Esophagus squamous epithelium (tissue), 5 donors: ENCODE measurements around the gene ASB11. TPM values are rescaled to one million over a fixed set of nuclear protein-coding genes. Genes with fewer than 3 reads are reported as not detected.

ENCODE experiments used
- DNase-seq: peaks from one replicate; lab custom pipeline; 2025; lab: John Stamatoyannopoulos, UW
- H3K27ac ChIP-seq, 4 donors: fragments of 200-600 bp; sonication (generic); one replicate each; pipeline ENCODE4 v1.5.1; 2016 to 2019; ENCODE audit warnings: mild to moderate bottlenecking in 1 of 4
- H3K27me3 ChIP-seq, 4 donors: fragments of 200-600 bp; sonication (generic); 1 replicate in 3 of 4; 2 replicates in 1 of 4; pipeline versions ENCODE4 v1.5.1 to v1.6.0; 2017 to 2021; ENCODE audit warnings: antibody characterized with exemption in 1 of 4
- H3K36me3 ChIP-seq, 3 donors: fragments of 200-600 bp; sonication (generic); one replicate each; pipeline ENCODE4 v1.5.1; 2016 to 2019
- H3K4me1 ChIP-seq, 3 donors: fragments of 200-600 bp; sonication (generic); one replicate each; pipeline ENCODE4 v1.5.1; 2017 to 2019
- H3K4me3 ChIP-seq, 4 donors: fragments of 200-600 bp; sonication (generic); 1 replicate in 3 of 4; 2 replicates in 1 of 4; pipeline ENCODE4 v1.5.1; 2016 to 2019; ENCODE audit warnings: mild to moderate bottlenecking in 2 of 4, moderate library complexity in 1 of 4
- H3K9me3 ChIP-seq, 3 donors: fragments of 200-600 bp; sonication (generic); one replicate each; pipeline ENCODE4 v1.5.1; 2016 to 2019
- POLR2A ChIP-seq, 4 donors: fragments of 450-650 bp; IDR thresholded peaks; one replicate each; pipeline ENCODE4 v1.6.1; 2017; ENCODE audit warnings: antibody characterized with exemption in 4 of 4, mild to moderate bottlenecking in 4 of 4, moderate library complexity in 3 of 4
- WGBS, 2 donors: methylation state at CpG; one replicate each; pipeline ENCODE4 v1.1.5; 2018; 5-methylcytosine and 5-hydroxymethylcytosine counted together
- intact Hi-C: fragments of 100-400 bp; cut with DNase I; formaldehyde crosslinking; loops from one replicate; pipeline ENCODE4 v1.15.0; 2022
- total RNA-seq, 4 donors: library from RNA; depleted of rRNA; stranded (reverse); fragments of >200 nt; gene quantifications; one replicate each; pipeline ENCODE4 v1.1.0, GENCODE V29; 2016
- TF ChIP-seq, protein P1 (sequence below), 6 experiments: fragments of 450-650 bp in 4 of 6; fragments of 200-600 bp in 2 of 6; sonication (generic) in 2 of 6; IDR thresholded peaks; one replicate each; pipeline ENCODE4 v1.5.1; 2016 to 2019; ENCODE audit warnings: antibody characterized with exemption in 6 of 6, mild to moderate bottlenecking in 4 of 6, moderate library complexity in 4 of 6
- donor health status: DM: yes; HTN: yes; CAD: no.

Gene ASB11
- total RNA-seq, 4 donors from 2014 or later: not detected

- H3K27me3 ChIP-seq: no peaks in the 10 kb centered on the region
- H3K36me3 ChIP-seq: no peaks in the 10 kb centered on the region
- intact Hi-C loops: loop anchor here (5.0 kb wide), 1 partner anchor 118 kb away; no protein-coding TSS in a partner anchor
- no peaks in the 10 kb centered on the region for H3K9me3 ChIP-seq
- WGBS, 2 donors: 0 to 20% methylated on average over 1 to 2 of the region's 2 CpGs
- TF ChIP-seq, protein P1, sequence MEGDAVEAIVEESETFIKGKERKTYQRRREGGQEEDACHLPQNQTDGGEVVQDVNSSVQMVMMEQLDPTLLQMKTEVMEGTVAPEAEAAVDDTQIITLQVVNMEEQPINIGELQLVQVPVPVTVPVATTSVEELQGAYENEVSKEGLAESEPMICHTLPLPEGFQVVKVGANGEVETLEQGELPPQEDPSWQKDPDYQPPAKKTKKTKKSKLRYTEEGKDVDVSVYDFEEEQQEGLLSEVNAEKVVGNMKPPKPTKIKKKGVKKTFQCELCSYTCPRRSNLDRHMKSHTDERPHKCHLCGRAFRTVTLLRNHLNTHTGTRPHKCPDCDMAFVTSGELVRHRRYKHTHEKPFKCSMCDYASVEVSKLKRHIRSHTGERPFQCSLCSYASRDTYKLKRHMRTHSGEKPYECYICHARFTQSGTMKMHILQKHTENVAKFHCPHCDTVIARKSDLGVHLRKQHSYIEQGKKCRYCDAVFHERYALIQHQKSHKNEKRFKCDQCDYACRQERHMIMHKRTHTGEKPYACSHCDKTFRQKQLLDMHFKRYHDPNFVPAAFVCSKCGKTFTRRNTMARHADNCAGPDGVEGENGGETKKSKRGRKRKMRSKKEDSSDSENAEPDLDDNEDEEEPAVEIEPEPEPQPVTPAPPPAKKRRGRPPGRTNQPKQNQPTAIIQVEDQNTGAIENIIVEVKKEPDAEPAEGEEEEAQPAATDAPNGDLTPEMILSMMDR (IDR thresholded peaks at IDR 0.05): peak in 5 of 6 experiments; percentile 29 to 51 (median 41)
- TF ChIP-seq POLR2A (IDR thresholded peaks at IDR 0.05): no peak
- H3K27ac ChIP-seq: no peak overlapping the region
- no peaks in the 10 kb centered on the region for H3K4me1 ChIP-seq
- DNase-seq: no peak
- H3K4me3 ChIP-seq: no peak overlapping the region
These were observed 33.6 kb upstream of the ASB11 start for GRCh38 chrX:15349046-15349445.

DNA sequence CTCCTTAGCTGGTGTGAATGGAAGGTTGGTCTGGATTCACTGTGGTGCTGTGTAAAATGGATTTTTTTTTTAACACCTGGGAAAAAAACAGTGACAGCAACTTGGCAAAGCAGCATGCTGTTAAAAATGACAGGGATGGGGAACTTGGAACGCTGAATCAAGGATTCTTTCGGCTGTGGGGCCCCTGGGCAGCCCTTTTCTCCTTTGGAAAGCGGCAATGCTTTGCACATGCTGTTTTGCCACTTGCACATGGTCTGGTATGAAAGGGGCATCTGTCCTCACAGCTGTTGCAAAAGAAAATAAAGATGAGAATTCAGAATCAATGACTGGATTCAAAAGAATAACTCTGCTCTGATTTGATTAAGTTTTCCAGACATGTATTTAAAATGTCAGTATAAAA is 30.5 kb upstream of the ASB11 start:
- no peak for TF ChIP-seq POLR2A (IDR thresholded peaks at IDR 0.05)
- TF ChIP-seq, protein P1 (IDR thresholded peaks at IDR 0.05): no peak
- WGBS, 2 donors: 67 to 69% methylated on average over 3 of the region's 3 CpGs

GRCh38 chrX:15344106-15344505 is 28.7 kb upstream of the ASB11 start:
- H3K36me3 ChIP-seq: no peaks in the 10 kb centered on the region
- TF ChIP-seq POLR2A (IDR thresholded peaks at IDR 0.05): no peak
- TF ChIP-seq, protein P1 (IDR thresholded peaks at IDR 0.05): no peak
- H3K4me1 ChIP-seq: no peaks in the 10 kb centered on the region
- no peak for DNase-seq
- H3K27ac ChIP-seq: no peak overlapping the region
- intact Hi-C loops: no loop called here
- H3K9me3 ChIP-seq: no peaks in the 10 kb centered on the region
- H3K4me3 ChIP-seq: no peak overlapping the region
- H3K27me3 ChIP-seq: no peaks in the 10 kb centered on the region

More for the DNA sequence above, 30.5 kb upstream of the ASB11 start:
- intact Hi-C loops: loop anchor here (5.0 kb wide), 1 partner anchor 121 kb away; no protein-coding TSS in a partner anchor
- H3K4me1 ChIP-seq: no peaks in the 10 kb centered on the region
- H3K4me3 ChIP-seq: no peak overlapping the region
- no peak overlapping the region for H3K27ac ChIP-seq
- DNase-seq: no peak
- H3K36me3 ChIP-seq: no peaks in the 10 kb centered on the region
- H3K9me3 ChIP-seq: no peaks in the 10 kb centered on the region
- H3K27me3 ChIP-seq: no peaks in the 10 kb centered on the region

DNA sequence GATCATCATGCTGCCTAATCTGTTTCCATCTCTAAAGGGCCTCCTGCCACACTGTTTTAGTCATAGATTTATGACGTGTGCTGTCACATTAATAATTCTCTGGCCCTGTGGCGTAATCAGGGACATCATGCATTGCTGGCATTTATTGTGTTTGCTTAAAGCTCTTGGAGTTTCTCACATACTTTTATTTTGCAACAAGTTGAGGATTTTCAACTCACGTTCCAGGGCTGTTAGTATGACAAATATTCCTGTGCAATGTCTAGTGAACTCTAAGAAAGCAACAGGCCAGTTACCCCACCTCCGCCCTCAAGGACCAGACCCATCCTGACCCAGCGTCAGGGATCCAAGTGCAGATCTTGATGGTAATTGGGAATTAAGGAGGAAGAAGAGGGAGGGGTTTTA is 27.6 kb upstream of the ASB11 start:
- Histone ChIP-seq H3K4me1 (no peaks in the 10 kb centered on the region), H3K9me3 (no peaks in the 10 kb centered on the region), H3K36me3 (no peaks in the 10 kb centered on the region), H3K4me3 (no peak overlapping the region), H3K27me3 (no peaks in the 10 kb centered on the region), H3K27ac (no peak overlapping the region)
- intact Hi-C loops: no loop called here
- 41 to 44% methylated on average over 4 to 5 of the region's 5 CpGs for WGBS, 2 donors
- TF ChIP-seq, protein P1 (IDR thresholded peaks at IDR 0.05): no peak
- no peak for TF ChIP-seq POLR2A (IDR thresholded peaks at IDR 0.05)
- DNase-seq: no peak

DNA sequence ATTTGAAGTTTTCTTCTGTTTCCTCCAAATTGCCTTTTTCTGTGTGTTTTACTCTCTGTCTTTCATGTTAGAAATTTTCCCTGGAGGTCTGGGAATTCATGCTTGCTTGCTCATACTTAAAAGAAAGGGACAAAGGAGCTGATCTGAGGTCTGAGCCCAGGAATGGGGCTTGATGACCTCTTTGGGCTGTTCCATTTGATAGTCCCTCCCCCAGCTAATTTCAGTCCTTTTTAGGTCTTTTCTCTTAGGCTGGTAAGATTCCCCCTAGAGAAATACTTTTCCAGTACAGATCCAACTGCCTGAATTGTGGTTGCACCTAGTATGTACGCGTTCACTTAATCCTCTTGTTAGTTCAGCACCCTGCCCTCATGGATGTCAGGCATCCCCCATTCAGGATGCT is 25.4 kb upstream of the ASB11 start:
- Histone ChIP-seq H3K9me3 (no peaks in the 10 kb centered on the region), H3K36me3 (no peaks in the 10 kb centered on the region), H3K27me3 (no peaks in the 10 kb centered on the region), H3K27ac (no peak overlapping the region), H3K4me3 (no peak overlapping the region), H3K4me1 (peaks cover 0 to 5% (median 0%) of the 10 kb centered on the region in 3 donors)
- WGBS, 2 donors: 90 to 91% methylated on average over 2 of the region's 2 CpGs
- TF ChIP-seq, protein P1 (IDR thresholded peaks at IDR 0.05): no peak
- TF ChIP-seq POLR2A (IDR thresholded peaks at IDR 0.05): no peak
- intact Hi-C loops: no loop called here
- no peak for DNase-seq
